Liver (tissue), 9 donors: ENCODE measurements around the gene RALGAPB. TPM values are rescaled to one million over a fixed set of nuclear protein-coding genes. Genes with fewer than 3 reads are reported as not detected.

ENCODE experiments used
- DNase-seq: peaks from one replicate; pipeline ENCODE4 v3.0.0-alpha.2; 2017; ENCODE audit warnings: low spot score
- H3K27ac ChIP-seq, 2 donors: one replicate each; pipeline ENCODE4 v1.7.0; 2013; ENCODE audit warnings: inconsistent platforms in 2 of 2, low read length in 2 of 2, control low read depth in 1 of 2, low read depth in 1 of 2, mild to moderate bottlenecking in 1 of 2
- H3K27me3 ChIP-seq, 4 donors: one replicate each; pipeline versions ENCODE4 v1.6.1 to v1.7.0; 2013; ENCODE audit warnings: low read length in 3 of 4, inconsistent platforms in 1 of 4, mild to moderate bottlenecking in 1 of 4, moderate library complexity in 1 of 4; ENCODE audit not compliant: control insufficient read depth in 4 of 4, insufficient read depth in 4 of 4
- H3K36me3 ChIP-seq, 4 donors: one replicate each; pipeline versions ENCODE4 v1.6.1 to v1.7.0; 2013; ENCODE audit warnings: low read length in 3 of 4, mild to moderate bottlenecking in 3 of 4, low read depth in 1 of 4, moderate library complexity in 1 of 4; ENCODE audit not compliant: control insufficient read depth in 4 of 4, insufficient read depth in 3 of 4
- H3K4me1 ChIP-seq, 4 donors: one replicate each; pipeline versions ENCODE4 v1.6.1 to v1.7.0; 2013; ENCODE audit warnings: low read length in 3 of 4, mild to moderate bottlenecking in 3 of 4, moderate library complexity in 1 of 4; ENCODE audit not compliant: control insufficient read depth in 4 of 4, insufficient read depth in 4 of 4
- H3K4me3 ChIP-seq, 3 donors: one replicate each; pipeline versions ENCODE4 v1.6.1 to v1.7.0; 2013; ENCODE audit warnings: low read length in 3 of 3, control low read depth in 1 of 3, low read depth in 1 of 3, mild to moderate bottlenecking in 1 of 3
- H3K9ac ChIP-seq, 2 donors: one replicate each; pipeline ENCODE4 v1.7.0; 2013; ENCODE audit warnings: low read length in 2 of 2, mild to moderate bottlenecking in 2 of 2, moderate library complexity in 2 of 2, control low read depth in 1 of 2, low read depth in 1 of 2
- H3K9me3 ChIP-seq, 4 donors: one replicate each; pipeline versions ENCODE4 v1.6.1 to v1.7.0; 2013; ENCODE audit warnings: low read length in 3 of 4; ENCODE audit not compliant: control insufficient read depth in 4 of 4
- EGR1 ChIP-seq, 2 donors: IDR thresholded peaks; 2 replicates each; pipeline ENCODE4 v1.6.1; 2016 to 2018; ENCODE audit warnings: antibody characterized with exemption in 2 of 2, low read depth in 2 of 2
- FOXA1 ChIP-seq: IDR thresholded peaks from 2 replicates; pipeline ENCODE4 v1.6.1; 2016; ENCODE audit warnings: antibody characterized with exemption
- FOXA2 ChIP-seq: IDR thresholded peaks from 2 replicates; pipeline ENCODE4 v1.6.1; 2016; ENCODE audit warnings: antibody characterized with exemption
- GABPA ChIP-seq, 2 donors: IDR thresholded peaks in 1 of 2; conservative IDR thresholded peaks in 1 of 2; 2 replicates each; pipeline ENCODE4 v1.6.1; 2016; ENCODE audit warnings: antibody characterized with exemption in 2 of 2, mild to moderate bottlenecking in 1 of 2, moderate library complexity in 1 of 2
- HNF4A ChIP-seq, 2 donors: conservative IDR thresholded peaks; 2 replicates each; pipeline ENCODE4 v1.6.1; 2016; ENCODE audit warnings: antibody characterized with exemption in 2 of 2, mild to moderate bottlenecking in 2 of 2
- HNF4G ChIP-seq: IDR thresholded peaks from 2 replicates; pipeline ENCODE4 v1.6.1; 2016; ENCODE audit warnings: antibody characterized with exemption
- JUND ChIP-seq, 2 donors: IDR thresholded peaks; 2 replicates each; pipeline ENCODE4 v1.6.1; 2016; ENCODE audit warnings: antibody characterized with exemption in 2 of 2
- NR2F2 ChIP-seq: IDR thresholded peaks from 2 replicates; pipeline ENCODE4 v1.6.1; 2016; ENCODE audit warnings: antibody characterized with exemption
- RAD21 ChIP-seq, 2 donors: IDR thresholded peaks; 2 replicates each; pipeline ENCODE4 v1.6.1; 2016; ENCODE audit warnings: antibody characterized with exemption in 2 of 2, mild to moderate bottlenecking in 2 of 2
- RXRA ChIP-seq, 2 donors: IDR thresholded peaks; 2 replicates each; pipeline ENCODE4 v1.6.1; 2017 to 2018; ENCODE audit warnings: antibody characterized with exemption in 2 of 2, mild to moderate bottlenecking in 1 of 2
- SP1 ChIP-seq: IDR thresholded peaks from 2 replicates; pipeline ENCODE4 v1.6.1; 2018; ENCODE audit warnings: antibody characterized with exemption, mild to moderate bottlenecking
- YY1 ChIP-seq: IDR thresholded peaks from 2 replicates; pipeline ENCODE4 v1.6.1; 2016; ENCODE audit warnings: antibody characterized with exemption, mild to moderate bottlenecking
- WGBS: extraction: QIAGEN DNeasy Blood & Tissue Kit; methylation state at CpG from one replicate; pipeline ENCODE4 v1.1.7; 2013; 5-methylcytosine and 5-hydroxymethylcytosine counted together
- polyA plus RNA-seq, 2 donors: library from polyadenylated mRNA; stranded (reverse) in 1 of 2; unstranded in 1 of 2; fragments of 200-250 nt in 1 of 2; fragments of >200 nt in 1 of 2; fragmentation: Nextera tagmentation in 1 of 2; extraction: Ambion mirVana in 1 of 2; gene quantifications; one replicate each; pipeline versions ENCODE4 v1.2.1 to v1.2.3, GENCODE V29; 2013 to 2015
- total RNA-seq, 2 donors: library from RNA; depleted of rRNA; stranded (reverse); fragments of >200 nt; gene quantifications; one replicate each; pipeline ENCODE4 v1.2.3, GENCODE V29; 2014
- TF ChIP-seq, protein P1 (sequence below): fragments of 150-350 bp; IDR thresholded peaks from 2 replicates; pipeline ENCODE4 v1.5.1; 2017; ENCODE audit warnings: improper control_type of control experiment, low read depth, low read length; ENCODE audit not compliant: missing input control
- TF ChIP-seq, protein P2 (sequence below): IDR thresholded peaks from 2 replicates; pipeline ENCODE4 v1.6.1; 2016; ENCODE audit warnings: antibody characterized with exemption
- TF ChIP-seq, protein P3 (sequence below): IDR thresholded peaks from 2 replicates; pipeline ENCODE4 v1.6.1; 2016; ENCODE audit warnings: antibody characterized with exemption, mild to moderate bottlenecking
- TF ChIP-seq, protein P4 (sequence below): IDR thresholded peaks from 2 replicates; pipeline ENCODE4 v1.6.1; 2016; ENCODE audit warnings: antibody characterized with exemption
- TF ChIP-seq, protein P5 (sequence below): IDR thresholded peaks from 2 replicates; pipeline ENCODE4 v1.6.1; 2016; ENCODE audit warnings: antibody characterized with exemption
- donor health status: healthy.
- donor health status: healthy.
- donor health status: healthy.
- donor health status: healthy.
- donor health status: healthy.

The RALGAPB gene
- total and polyA plus RNA-seq, 4 donors = 4.3 to 19.7 (median 9.5) TPM

DNA sequence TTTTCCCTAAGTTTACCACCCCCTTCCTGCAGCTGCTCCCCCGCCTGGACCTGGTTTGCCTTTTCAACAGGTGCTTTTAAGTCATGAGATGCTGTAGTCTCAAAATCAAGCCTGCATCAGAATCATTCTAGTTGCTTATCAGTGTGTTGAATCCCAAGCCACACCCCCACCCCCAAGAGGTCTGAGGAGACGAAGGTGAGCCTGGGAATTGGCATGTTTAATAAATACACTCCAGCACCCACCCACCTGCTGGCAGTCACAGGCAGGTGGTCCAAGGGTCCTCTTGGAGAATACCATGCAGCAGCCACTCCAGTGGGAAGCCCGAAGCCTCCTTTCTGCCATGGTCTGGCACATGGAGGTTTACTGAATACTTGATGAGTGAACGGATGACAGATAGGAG lies 107.3 kb downstream of the RALGAPB start:
- Histone ChIP-seq H3K9ac (no peak overlapping the region), H3K4me1 (peaks cover 0 to under 1% (median 0%) of the 10 kb centered on the region in 4 donors), H3K4me3 (no peak overlapping the region), H3K9me3 (no peaks in the 10 kb centered on the region), H3K27ac (no peak overlapping the region), H3K36me3 (peaks cover 0 to 20% (median 12%) of the 10 kb centered on the region in 4 donors), H3K27me3 (no peaks in the 10 kb centered on the region)
- TF ChIP-seq HNF4A (conservative IDR thresholded peaks at IDR 0.05) (no peak), FOXA2 (no peak), SP1 (no peak), YY1 (no peak), HNF4G (no peak), FOXA1 (no peak), GABPA (IDR thresholded peaks at IDR 0.05 in 1 of 2, conservative IDR thresholded peaks at IDR 0.05 in 1 of 2) (no peak), RAD21 (IDR thresholded peaks at IDR 0.05) (no peak), RXRA (IDR thresholded peaks at IDR 0.05) (no peak), NR2F2 (no peak), JUND (IDR thresholded peaks at IDR 0.05) (no peak)
- TF ChIP-seq, protein P1, sequence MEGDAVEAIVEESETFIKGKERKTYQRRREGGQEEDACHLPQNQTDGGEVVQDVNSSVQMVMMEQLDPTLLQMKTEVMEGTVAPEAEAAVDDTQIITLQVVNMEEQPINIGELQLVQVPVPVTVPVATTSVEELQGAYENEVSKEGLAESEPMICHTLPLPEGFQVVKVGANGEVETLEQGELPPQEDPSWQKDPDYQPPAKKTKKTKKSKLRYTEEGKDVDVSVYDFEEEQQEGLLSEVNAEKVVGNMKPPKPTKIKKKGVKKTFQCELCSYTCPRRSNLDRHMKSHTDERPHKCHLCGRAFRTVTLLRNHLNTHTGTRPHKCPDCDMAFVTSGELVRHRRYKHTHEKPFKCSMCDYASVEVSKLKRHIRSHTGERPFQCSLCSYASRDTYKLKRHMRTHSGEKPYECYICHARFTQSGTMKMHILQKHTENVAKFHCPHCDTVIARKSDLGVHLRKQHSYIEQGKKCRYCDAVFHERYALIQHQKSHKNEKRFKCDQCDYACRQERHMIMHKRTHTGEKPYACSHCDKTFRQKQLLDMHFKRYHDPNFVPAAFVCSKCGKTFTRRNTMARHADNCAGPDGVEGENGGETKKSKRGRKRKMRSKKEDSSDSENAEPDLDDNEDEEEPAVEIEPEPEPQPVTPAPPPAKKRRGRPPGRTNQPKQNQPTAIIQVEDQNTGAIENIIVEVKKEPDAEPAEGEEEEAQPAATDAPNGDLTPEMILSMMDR = no peak
- TF ChIP-seq, protein P2, sequence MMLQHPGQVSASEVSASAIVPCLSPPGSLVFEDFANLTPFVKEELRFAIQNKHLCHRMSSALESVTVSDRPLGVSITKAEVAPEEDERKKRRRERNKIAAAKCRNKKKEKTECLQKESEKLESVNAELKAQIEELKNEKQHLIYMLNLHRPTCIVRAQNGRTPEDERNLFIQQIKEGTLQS = no peak
- TF ChIP-seq, protein P3, sequence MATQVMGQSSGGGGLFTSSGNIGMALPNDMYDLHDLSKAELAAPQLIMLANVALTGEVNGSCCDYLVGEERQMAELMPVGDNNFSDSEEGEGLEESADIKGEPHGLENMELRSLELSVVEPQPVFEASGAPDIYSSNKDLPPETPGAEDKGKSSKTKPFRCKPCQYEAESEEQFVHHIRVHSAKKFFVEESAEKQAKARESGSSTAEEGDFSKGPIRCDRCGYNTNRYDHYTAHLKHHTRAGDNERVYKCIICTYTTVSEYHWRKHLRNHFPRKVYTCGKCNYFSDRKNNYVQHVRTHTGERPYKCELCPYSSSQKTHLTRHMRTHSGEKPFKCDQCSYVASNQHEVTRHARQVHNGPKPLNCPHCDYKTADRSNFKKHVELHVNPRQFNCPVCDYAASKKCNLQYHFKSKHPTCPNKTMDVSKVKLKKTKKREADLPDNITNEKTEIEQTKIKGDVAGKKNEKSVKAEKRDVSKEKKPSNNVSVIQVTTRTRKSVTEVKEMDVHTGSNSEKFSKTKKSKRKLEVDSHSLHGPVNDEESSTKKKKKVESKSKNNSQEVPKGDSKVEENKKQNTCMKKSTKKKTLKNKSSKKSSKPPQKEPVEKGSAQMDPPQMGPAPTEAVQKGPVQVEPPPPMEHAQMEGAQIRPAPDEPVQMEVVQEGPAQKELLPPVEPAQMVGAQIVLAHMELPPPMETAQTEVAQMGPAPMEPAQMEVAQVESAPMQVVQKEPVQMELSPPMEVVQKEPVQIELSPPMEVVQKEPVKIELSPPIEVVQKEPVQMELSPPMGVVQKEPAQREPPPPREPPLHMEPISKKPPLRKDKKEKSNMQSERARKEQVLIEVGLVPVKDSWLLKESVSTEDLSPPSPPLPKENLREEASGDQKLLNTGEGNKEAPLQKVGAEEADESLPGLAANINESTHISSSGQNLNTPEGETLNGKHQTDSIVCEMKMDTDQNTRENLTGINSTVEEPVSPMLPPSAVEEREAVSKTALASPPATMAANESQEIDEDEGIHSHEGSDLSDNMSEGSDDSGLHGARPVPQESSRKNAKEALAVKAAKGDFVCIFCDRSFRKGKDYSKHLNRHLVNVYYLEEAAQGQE = no peak
- 86% methylated on average over 4 of the region's 4 CpGs for WGBS
- DNase-seq = no peak

DNA sequence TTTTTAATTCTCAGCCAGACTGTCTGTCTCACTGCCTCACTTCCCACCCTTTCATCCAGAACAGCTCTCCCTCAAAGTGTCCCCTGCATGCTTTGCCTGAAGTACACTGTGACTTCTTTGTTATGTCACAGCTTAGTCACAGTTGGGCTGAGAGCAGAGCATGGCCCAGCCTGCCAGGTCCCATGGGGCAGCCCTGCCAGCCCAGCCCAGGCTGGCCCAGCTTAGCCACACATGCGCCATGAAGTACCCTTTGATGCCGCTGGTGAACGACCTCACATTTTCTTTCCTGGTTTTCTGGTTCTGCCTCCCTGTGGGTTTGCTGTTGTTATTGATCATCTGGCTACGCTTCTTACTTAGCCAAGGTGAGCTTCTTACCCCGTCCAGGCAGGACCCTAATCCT lies 108.4 kb downstream of the RALGAPB start, which contains the start of gene ADIG:
ADIG (plus strand) TSS at position 185 of the 400 bp plus-strand sequence; CDS start at position 239, 54 bp downstream.
- no peak for DNase-seq
- no peak within 1 kb of the TSS for H3K27ac ChIP-seq
- no peak within 1 kb of the TSS for H3K4me3 ChIP-seq
- H3K36me3 ChIP-seq = peaks cover 0 to 9% (median 5%) of the 10 kb centered on the region in 4 donors
- H3K4me1 ChIP-seq = peaks cover 4 to 11% (median 9%) of the 10 kb centered on the region in 4 donors
- H3K27me3 ChIP-seq = no peaks in the 10 kb centered on the region
- H3K9ac ChIP-seq = no peak within 1 kb of the TSS
- H3K9me3 ChIP-seq = no peaks in the 10 kb centered on the region
- WGBS = 65% methylated on average over 5 of the region's 5 CpGs
- TF ChIP-seq, protein P1 = no peak
- TF ChIP-seq GABPA (IDR thresholded peaks at IDR 0.05 in 1 of 2, conservative IDR thresholded peaks at IDR 0.05 in 1 of 2) (no peak), YY1 (no peak), HNF4A (conservative IDR thresholded peaks at IDR 0.05) (no peak), NR2F2 (no peak), EGR1 (IDR thresholded peaks at IDR 0.05; ENCODE audit: low read depth in 2 of 2) (no peak), JUND (IDR thresholded peaks at IDR 0.05) (no peak), RXRA (IDR thresholded peaks at IDR 0.05) (no peak), SP1 (no peak), FOXA1 (no peak), HNF4G (no peak), FOXA2 (no peak)
- TF ChIP-seq, protein P4, sequence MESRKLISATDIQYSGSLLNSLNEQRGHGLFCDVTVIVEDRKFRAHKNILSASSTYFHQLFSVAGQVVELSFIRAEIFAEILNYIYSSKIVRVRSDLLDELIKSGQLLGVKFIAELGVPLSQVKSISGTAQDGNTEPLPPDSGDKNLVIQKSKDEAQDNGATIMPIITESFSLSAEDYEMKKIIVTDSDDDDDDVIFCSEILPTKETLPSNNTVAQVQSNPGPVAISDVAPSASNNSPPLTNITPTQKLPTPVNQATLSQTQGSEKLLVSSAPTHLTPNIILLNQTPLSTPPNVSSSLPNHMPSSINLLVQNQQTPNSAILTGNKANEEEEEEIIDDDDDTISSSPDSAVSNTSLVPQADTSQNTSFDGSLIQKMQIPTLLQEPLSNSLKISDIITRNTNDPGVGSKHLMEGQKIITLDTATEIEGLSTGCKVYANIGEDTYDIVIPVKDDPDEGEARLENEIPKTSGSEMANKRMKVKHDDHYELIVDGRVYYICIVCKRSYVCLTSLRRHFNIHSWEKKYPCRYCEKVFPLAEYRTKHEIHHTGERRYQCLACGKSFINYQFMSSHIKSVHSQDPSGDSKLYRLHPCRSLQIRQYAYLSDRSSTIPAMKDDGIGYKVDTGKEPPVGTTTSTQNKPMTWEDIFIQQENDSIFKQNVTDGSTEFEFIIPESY = no peak
- TF ChIP-seq, protein P5, sequence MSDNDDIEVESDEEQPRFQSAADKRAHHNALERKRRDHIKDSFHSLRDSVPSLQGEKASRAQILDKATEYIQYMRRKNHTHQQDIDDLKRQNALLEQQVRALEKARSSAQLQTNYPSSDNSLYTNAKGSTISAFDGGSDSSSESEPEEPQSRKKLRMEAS = no peak
- TF ChIP-seq, protein P3 = no peak
- TF ChIP-seq, protein P2 = no peak
